ENCODE measurements around the gene MAP2. TPM values are rescaled to one million over a fixed set of nuclear protein-coding genes. Genes with fewer than 3 reads are reported as not detected.
A peak's percentile ranks its signal among the peaks of the same experiment; 100 is the strongest.

The MAP2 gene
- total RNA-seq, 1 donor: 26.5 TPM

GRCh38 chr2:209459359-209459758, 35.5 kb downstream of the MAP2 start:
- no peak overlapping the region for H3K4me3 ChIP-seq (ENCODE audit: low read depth, low read length)
- no peak for DNase-seq (ENCODE audit: low read depth)
- TF ChIP-seq CTCF (IDR thresholded peaks at IDR 0.05; ENCODE audit: insufficient read depth, low read length): no peak

- TF ChIP-seq CTCF (IDR thresholded peaks at IDR 0.05; ENCODE audit: insufficient read depth, low read length): no peak
- no peak overlapping the region for H3K4me3 ChIP-seq (ENCODE audit: low read depth, low read length)
- DNase-seq (ENCODE audit: low read depth): no peak
Measured at GRCh38 chr2:209460151-209460761, 36.4 kb downstream of the MAP2 start.

GRCh38 chr2:209463226-209463625, 39.4 kb downstream of the MAP2 start:
- H3K4me3 ChIP-seq (ENCODE audit: low read depth, low read length): no peak overlapping the region
- no peak for DNase-seq (ENCODE audit: low read depth)
- TF ChIP-seq CTCF (IDR thresholded peaks at IDR 0.05; ENCODE audit: insufficient read depth, low read length): peak; percentile 43

- no peak overlapping the region for H3K4me3 ChIP-seq (ENCODE audit: low read depth, low read length)
- no peak for DNase-seq (ENCODE audit: low read depth)
- no peak for TF ChIP-seq CTCF (IDR thresholded peaks at IDR 0.05; ENCODE audit: insufficient read depth, low read length)
Measured at GRCh38 chr2:209463835-209464234, 40.0 kb downstream of the MAP2 start.

GRCh38 chr2:209468846-209469245, 45.0 kb downstream of the MAP2 start:
- no peak for DNase-seq (ENCODE audit: low read depth)
- no peak overlapping the region for H3K4me3 ChIP-seq (ENCODE audit: low read depth, low read length)
- no peak for TF ChIP-seq CTCF (IDR thresholded peaks at IDR 0.05; ENCODE audit: insufficient read depth, low read length)

GRCh38 chr2:209469481-209469880, 45.6 kb downstream of the MAP2 start:
- TF ChIP-seq CTCF (IDR thresholded peaks at IDR 0.05; ENCODE audit: insufficient read depth, low read length): no peak
- H3K4me3 ChIP-seq (ENCODE audit: low read depth, low read length): no peak overlapping the region
- DNase-seq (ENCODE audit: low read depth): no peak

GRCh38 chr2:209470466-209470865, 46.6 kb downstream of the MAP2 start:
- TF ChIP-seq CTCF (IDR thresholded peaks at IDR 0.05; ENCODE audit: insufficient read depth, low read length): no peak
- DNase-seq (ENCODE audit: low read depth): no peak
- H3K4me3 ChIP-seq (ENCODE audit: low read depth, low read length): no peak overlapping the region
